HEK293 (cell line): ENCODE results near the gene SBF1.

ENCODE experiments used
- CTCF ChIA-PET: fragments of 350-600 bp; formaldehyde crosslinking; extraction: SDS; loops from one replicate; lab custom pipeline; 2021; ENCODE audit warnings: antibody characterized with exemption; lab: Yijun Ruan, JAX
- POLR2A ChIA-PET: fragments of 300-600 bp; formaldehyde crosslinking; extraction: SDS; loops from one replicate; lab custom pipeline; 2020; ENCODE audit warnings: antibody characterized with exemption, inconsistent platforms; lab: Yijun Ruan, JAX
- H3K27ac ChIP-seq: fragments of 200-500 bp; sonication (Bioruptor generic); 2 replicates; pipeline ENCODE4 v1.5.1; 2014; ENCODE audit warnings: low read depth, low read length, control low read depth, inconsistent platforms; ENCODE audit errors: extremely low read depth
- H3K36me3 ChIP-seq, 2 experiments: fragments of 200-500 bp in 1 of 2; sonication (Bioruptor generic) in 1 of 2; 1 replicate in 1 of 2; 2 replicates in 1 of 2; pipeline ENCODE4 v1.5.1; 2014 to 2017; ENCODE audit warnings: inconsistent platforms in 2 of 2, low read length in 2 of 2; ENCODE audit not compliant: control insufficient read depth in 2 of 2, insufficient read depth in 1 of 2
- H3K4me1 ChIP-seq: fragments of 200-500 bp; sonication (Bioruptor generic); 2 replicates; pipeline ENCODE4 v1.5.1; 2014; ENCODE audit warnings: mild to moderate bottlenecking, low read length, inconsistent platforms; ENCODE audit not compliant: control insufficient read depth, insufficient read depth
- H3K4me3 ChIP-seq: 2 replicates; pipeline ENCODE4 v1.5.1; 2011; ENCODE audit warnings: low read depth, mild to moderate bottlenecking, control low read depth, low read length, moderate library complexity
- H3K9me3 ChIP-seq: fragments of 200-500 bp; sonication (Bioruptor generic); 2 replicates; pipeline ENCODE4 v1.5.1; 2014; ENCODE audit warnings: low read depth, low read length, inconsistent platforms; ENCODE audit not compliant: control insufficient read depth, insufficient read depth
- EGR2 ChIP-seq: fragments of 450-650 bp; formaldehyde crosslinking; IDR thresholded peaks from 2 replicates; pipeline ENCODE4 v1.5.1; 2016; ENCODE audit warnings: low read depth, missing biosample characterization, missing genetic modification characterization
- GLIS2 ChIP-seq: fragments of 450-650 bp; formaldehyde crosslinking; IDR thresholded peaks from 2 replicates; pipeline ENCODE4 v1.5.1; 2016; ENCODE audit warnings: missing biosample characterization, missing genetic modification characterization
- KLF1 ChIP-seq: fragments of 450-650 bp; formaldehyde crosslinking; IDR thresholded peaks from 2 replicates; pipeline ENCODE4 v1.5.1; 2016; ENCODE audit warnings: missing biosample characterization, missing genetic modification characterization
- OVOL3 ChIP-seq: fragments of 450-650 bp; formaldehyde crosslinking; IDR thresholded peaks from 2 replicates; pipeline ENCODE4 v1.5.1; 2016; ENCODE audit warnings: missing biosample characterization, missing genetic modification characterization
- ZBTB8A ChIP-seq: fragments of 450-650 bp; formaldehyde crosslinking; IDR thresholded peaks from 2 replicates; pipeline ENCODE4 v1.5.1; 2016; ENCODE audit warnings: missing biosample characterization, missing genetic modification characterization
- ZFHX2 ChIP-seq: fragments of 450-650 bp; formaldehyde crosslinking; conservative IDR thresholded peaks from 2 replicates; pipeline ENCODE4 v1.5.1; 2016; ENCODE audit warnings: missing biosample characterization, missing genetic modification characterization
- ZFP69B ChIP-seq: fragments of 450-650 bp; formaldehyde crosslinking; IDR thresholded peaks from 2 replicates; pipeline ENCODE4 v1.5.1; 2016; ENCODE audit warnings: missing biosample characterization, missing genetic modification characterization
- ZNF629 ChIP-seq: fragments of 450-650 bp; formaldehyde crosslinking; IDR thresholded peaks from 2 replicates; pipeline ENCODE4 v1.5.1; 2017; ENCODE audit warnings: missing biosample characterization, missing genetic modification characterization
- ZNF76 ChIP-seq: fragments of 450-650 bp; formaldehyde crosslinking; IDR thresholded peaks from 2 replicates; pipeline ENCODE4; 2016; ENCODE audit warnings: low read depth, missing biosample characterization, missing genetic modification characterization, borderline replicate concordance
- ZNF843 ChIP-seq: fragments of 450-650 bp; formaldehyde crosslinking; IDR thresholded peaks from 2 replicates; pipeline ENCODE4 v1.5.1; 2016; ENCODE audit warnings: missing biosample characterization, missing genetic modification characterization
- TF ChIP-seq, protein P1 (sequence below): fragments of 450-650 bp; formaldehyde crosslinking; IDR thresholded peaks from 2 replicates; pipeline ENCODE4 v1.5.1; 2016; ENCODE audit warnings: missing biosample characterization, missing genetic modification characterization
- TF ChIP-seq, protein P2 (sequence below): fragments of 450-650 bp; formaldehyde crosslinking; IDR thresholded peaks from 2 replicates; pipeline ENCODE4 v1.5.1; 2016; ENCODE audit warnings: missing biosample characterization, missing genetic modification characterization
- TF ChIP-seq, protein P3 (sequence below): fragments of 450-650 bp; formaldehyde crosslinking; IDR thresholded peaks from 2 replicates; pipeline ENCODE4 v1.5.1; 2016; ENCODE audit warnings: missing biosample characterization, missing genetic modification characterization, borderline replicate concordance

SBF1 gene

DNA sequence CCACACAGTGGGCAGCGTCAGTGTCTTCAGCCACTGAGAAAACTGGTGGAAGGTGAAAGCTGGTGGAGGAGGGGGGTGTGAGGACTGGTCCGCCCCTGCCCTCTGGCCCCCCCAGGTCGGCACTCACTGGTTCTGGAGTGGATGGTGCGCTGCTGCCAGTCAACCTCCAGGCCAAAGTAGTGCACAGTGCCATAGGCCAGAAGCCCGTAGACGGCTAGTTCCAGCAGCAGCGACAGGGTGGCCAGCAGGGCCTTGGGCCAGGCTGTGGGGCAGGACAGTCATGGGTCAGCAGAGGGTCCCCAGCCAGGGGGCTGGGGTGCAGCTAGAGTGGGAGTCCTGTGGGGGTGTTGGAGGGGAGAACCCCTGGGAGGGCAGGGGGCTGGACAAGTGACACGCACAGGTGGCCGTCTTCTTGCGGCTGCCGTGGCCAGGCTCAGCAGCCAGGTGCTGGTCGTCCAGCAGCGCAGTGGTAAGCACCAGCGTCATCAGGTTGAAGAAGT, 30.5 kb upstream of the SBF1 start:
- H3K4me1 ChIP-seq = peaks cover 8% of the 10 kb centered on the region
- peaks cover 0 to 37% of the 10 kb centered on the region in 2 experiments; a peak in 2 of 3 replicates for H3K36me3 ChIP-seq
- TF ChIP-seq ZNF76 (tag by site-specific recombination) (no peak), GLIS2 (tag by site-specific recombination) (peak; percentile 23; the same call in 1 of the 2 replicates)
- TF ChIP-seq, all 188 proteins: peak for 1
- POLR2A ChIA-PET = interaction anchor here (1.0 kb wide), 1 partner anchor 57 kb away, joined by 3 read pairs; the partner anchor contains the start of gene SYCE3
- H3K9me3 ChIP-seq = no peaks in the 10 kb centered on the region
- CTCF ChIA-PET = no interaction called here
- H3K4me3 ChIP-seq = no peak overlapping the region
- H3K27ac ChIP-seq = no peak overlapping the region

DNA sequence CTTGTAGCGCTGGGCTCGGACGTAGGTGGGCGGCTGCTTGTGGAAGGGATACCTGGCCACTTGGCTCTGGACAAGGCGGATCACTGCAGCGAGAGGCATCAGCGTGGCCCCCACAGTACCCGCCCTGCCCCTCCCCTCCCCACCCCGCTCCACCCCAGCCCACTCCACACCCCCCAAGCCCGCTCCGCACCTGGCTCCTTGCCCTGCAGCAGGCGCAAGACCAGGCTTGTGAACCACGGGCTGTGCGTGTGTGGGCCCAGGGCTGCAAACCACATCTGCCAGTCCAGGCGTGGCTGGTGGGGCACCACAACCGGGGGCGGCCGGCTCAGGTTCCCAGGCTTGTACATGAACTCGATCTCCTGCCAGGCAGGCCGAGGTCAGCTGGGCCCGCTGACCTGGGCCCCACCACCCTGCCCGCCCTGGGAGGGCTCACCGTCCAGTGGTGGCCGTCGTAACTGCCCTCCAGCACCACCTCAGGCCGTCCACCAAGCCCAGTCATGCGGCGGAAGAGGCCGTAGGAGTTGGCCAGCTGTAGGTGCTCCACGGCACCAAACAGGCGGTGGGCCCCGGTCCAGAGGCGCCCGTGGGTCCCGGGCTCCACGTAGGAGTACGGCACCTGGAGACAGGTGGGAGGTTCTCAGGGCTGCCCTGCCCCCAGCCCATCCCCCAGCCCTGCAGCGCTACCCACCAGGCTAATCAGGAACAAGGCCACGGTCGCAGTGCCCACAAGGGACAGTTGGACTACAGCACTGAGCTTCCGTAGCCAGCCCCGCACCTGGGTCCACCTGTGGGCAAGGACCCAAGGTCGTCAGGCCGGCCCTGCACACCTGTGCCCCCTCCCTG, 29.8 kb upstream of the SBF1 start:
- TF ChIP-seq ZNF843 (no peak), ZFHX2 (tag by site-specific recombination) (peak; percentile 51), ZNF629 (tag by site-specific recombination) (no peak), ZBTB8A (tag by site-specific recombination) (0 out of 2 replicates have a peak, but pooled peaks have one; percentile 6), EGR2 (peak; percentile 45; the same call in 1 of the 2 replicates), ZFP69B (tag by site-specific recombination) (peak; percentile 44; the same call in 1 of the 2 replicates), KLF1 (tag by site-specific recombination) (peak; percentile 79)
- TF ChIP-seq, protein P1, sequence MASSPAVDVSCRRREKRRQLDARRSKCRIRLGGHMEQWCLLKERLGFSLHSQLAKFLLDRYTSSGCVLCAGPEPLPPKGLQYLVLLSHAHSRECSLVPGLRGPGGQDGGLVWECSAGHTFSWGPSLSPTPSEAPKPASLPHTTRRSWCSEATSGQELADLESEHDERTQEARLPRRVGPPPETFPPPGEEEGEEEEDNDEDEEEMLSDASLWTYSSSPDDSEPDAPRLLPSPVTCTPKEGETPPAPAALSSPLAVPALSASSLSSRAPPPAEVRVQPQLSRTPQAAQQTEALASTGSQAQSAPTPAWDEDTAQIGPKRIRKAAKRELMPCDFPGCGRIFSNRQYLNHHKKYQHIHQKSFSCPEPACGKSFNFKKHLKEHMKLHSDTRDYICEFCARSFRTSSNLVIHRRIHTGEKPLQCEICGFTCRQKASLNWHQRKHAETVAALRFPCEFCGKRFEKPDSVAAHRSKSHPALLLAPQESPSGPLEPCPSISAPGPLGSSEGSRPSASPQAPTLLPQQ = peak; percentile 35; the same call in 1 of the 2 replicates
- H3K36me3 ChIP-seq = peaks cover 0 to 37% of the 10 kb centered on the region in 2 experiments; a peak in 1 of 3 replicates
- ChIA-PET POLR2A (no interaction called here), CTCF (no interaction called here)
- H3K4me1 ChIP-seq = peaks cover 8% of the 10 kb centered on the region
- no peak overlapping the region for H3K4me3 ChIP-seq
- no peaks in the 10 kb centered on the region for H3K9me3 ChIP-seq
- H3K27ac ChIP-seq = no peak overlapping the region

DNA sequence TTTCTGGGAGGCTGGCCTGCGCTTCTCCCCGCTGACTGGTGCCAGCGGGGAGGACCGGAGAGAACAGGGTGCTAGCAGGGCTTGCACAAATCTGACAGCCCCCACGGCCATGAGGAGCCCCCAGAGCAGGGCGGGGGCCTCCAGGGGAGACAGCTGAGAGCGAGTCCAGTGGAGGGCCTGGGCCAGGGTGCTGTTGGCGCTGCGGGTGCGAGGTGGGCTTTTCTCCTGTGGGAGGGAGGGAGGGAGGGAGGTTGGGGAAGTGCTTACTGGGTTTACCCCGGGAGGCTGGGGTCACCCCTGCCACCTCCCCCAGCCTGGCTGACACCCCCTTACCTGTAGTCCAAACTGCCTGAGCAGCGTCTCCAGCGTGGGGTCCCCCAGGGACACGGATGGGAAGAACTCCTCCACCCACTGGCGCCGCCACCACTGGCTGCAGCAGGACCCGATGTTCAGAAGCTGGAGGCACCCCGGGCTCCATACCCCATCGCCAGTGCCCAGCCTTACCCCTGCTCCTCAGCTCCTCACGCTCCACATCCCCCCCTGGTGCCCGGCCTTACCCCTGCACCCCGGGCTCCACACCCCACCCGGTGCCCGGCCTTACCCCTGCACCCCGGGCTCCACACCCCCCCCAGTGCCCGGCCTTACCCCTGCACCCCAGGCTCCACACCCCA, 28.8 kb upstream of the SBF1 start:
- ChIA-PET CTCF (no interaction called here), POLR2A (interaction anchor here (3.3 kb wide), 1 partner anchor 22 kb away, joined by 12 read pairs; the partner anchor contains the start of gene SCO2)

More for the DNA sequence above, 28.8 kb upstream of the SBF1 start:
- no peak overlapping the region for H3K4me3 ChIP-seq
- H3K9me3 ChIP-seq = no peaks in the 10 kb centered on the region
- peaks cover 3% of the 10 kb centered on the region for H3K4me1 ChIP-seq
- TF ChIP-seq, protein P2, sequence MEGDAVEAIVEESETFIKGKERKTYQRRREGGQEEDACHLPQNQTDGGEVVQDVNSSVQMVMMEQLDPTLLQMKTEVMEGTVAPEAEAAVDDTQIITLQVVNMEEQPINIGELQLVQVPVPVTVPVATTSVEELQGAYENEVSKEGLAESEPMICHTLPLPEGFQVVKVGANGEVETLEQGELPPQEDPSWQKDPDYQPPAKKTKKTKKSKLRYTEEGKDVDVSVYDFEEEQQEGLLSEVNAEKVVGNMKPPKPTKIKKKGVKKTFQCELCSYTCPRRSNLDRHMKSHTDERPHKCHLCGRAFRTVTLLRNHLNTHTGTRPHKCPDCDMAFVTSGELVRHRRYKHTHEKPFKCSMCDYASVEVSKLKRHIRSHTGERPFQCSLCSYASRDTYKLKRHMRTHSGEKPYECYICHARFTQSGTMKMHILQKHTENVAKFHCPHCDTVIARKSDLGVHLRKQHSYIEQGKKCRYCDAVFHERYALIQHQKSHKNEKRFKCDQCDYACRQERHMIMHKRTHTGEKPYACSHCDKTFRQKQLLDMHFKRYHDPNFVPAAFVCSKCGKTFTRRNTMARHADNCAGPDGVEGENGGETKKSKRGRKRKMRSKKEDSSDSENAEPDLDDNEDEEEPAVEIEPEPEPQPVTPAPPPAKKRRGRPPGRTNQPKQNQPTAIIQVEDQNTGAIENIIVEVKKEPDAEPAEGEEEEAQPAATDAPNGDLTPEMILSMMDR = 0 out of 2 replicates have a peak, but pooled peaks have one; percentile 24
- no peak for TF ChIP-seq OVOL3 (tag by site-specific recombination)
- TF ChIP-seq, protein P3, sequence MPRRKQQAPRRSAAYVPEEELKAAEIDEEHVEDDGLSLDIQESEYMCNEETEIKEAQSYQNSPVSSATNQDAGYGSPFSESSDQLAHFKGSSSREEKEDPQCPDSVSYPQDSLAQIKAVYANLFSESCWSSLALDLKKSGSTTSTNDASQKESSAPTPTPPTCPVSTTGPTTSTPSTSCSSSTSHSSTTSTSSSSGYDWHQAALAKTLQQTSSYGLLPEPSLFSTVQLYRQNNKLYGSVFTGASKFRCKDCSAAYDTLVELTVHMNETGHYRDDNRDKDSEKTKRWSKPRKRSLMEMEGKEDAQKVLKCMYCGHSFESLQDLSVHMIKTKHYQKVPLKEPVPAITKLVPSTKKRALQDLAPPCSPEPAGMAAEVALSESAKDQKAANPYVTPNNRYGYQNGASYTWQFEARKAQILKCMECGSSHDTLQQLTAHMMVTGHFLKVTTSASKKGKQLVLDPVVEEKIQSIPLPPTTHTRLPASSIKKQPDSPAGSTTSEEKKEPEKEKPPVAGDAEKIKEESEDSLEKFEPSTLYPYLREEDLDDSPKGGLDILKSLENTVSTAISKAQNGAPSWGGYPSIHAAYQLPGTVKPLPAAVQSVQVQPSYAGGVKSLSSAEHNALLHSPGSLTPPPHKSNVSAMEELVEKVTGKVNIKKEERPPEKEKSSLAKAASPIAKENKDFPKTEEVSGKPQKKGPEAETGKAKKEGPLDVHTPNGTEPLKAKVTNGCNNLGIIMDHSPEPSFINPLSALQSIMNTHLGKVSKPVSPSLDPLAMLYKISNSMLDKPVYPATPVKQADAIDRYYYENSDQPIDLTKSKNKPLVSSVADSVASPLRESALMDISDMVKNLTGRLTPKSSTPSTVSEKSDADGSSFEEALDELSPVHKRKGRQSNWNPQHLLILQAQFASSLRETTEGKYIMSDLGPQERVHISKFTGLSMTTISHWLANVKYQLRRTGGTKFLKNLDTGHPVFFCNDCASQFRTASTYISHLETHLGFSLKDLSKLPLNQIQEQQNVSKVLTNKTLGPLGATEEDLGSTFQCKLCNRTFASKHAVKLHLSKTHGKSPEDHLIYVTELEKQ (tag by site-specific recombination) = no peak
- peaks cover 0 to 37% of the 10 kb centered on the region in 2 experiments; a peak in 1 of 3 replicates for H3K36me3 ChIP-seq
- H3K27ac ChIP-seq = no peak overlapping the region
